Measurements from ENCODE around the gene EFR3B. TPM values are rescaled to one million over a fixed set of nuclear protein-coding genes. Genes with fewer than 3 reads are reported as not detected.
"Not testable (repeated sequence)": the region's sequence is repeated elsewhere in the genome, so short reads cannot be mapped to it uniquely, and the experiment has no call there.

The EFR3B gene
- total RNA-seq, 2 experiments from 2014 or later, result not detected

DNA sequence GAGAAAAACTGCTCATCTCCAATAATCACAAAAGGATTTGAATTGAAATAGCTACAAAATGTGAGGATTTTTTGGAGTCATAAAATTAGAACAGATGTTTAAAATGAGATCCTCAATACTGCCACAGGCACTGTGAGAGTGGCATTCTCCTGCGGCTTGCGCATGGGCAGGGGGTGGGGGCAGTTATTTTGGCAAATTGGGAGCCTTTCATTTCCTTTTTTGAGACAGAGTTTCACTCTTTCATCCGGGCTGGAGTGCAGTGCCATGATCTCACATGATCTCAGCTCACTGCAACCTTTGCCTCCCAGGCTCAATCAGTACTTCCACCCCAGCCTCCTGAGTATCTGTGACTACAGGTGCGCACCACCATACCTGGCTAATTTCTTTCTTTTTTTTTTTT lies 84.1 kb downstream of the EFR3B start:
- ChIA-PET POLR2A (no interaction called here), CTCF (ENCODE audit: unreplicated experiment) (interaction anchor here (0.6 kb wide), 1 partner anchor 831 kb away, joined by 3 read pairs; no protein-coding TSS in a partner anchor)
- no peaks in the 10 kb centered on the region for H3K36me3 ChIP-seq (ENCODE audit: insufficient read depth, low read length)
- H4K20me1 ChIP-seq (ENCODE audit: insufficient read depth, low read length), result no peaks in the 10 kb centered on the region
- H3K79me2 ChIP-seq (ENCODE audit: insufficient read depth, low read depth, low read length), result no peaks in the 10 kb centered on the region
- H3K4me3 ChIP-seq (ENCODE audit: low read depth, low read length, poor library complexity, severe bottlenecking), result no peak overlapping the region
- H3K4me1 ChIP-seq (ENCODE audit: insufficient read depth, low read length, poor library complexity, severe bottlenecking), result peaks cover 3% of the 10 kb centered on the region
- H3K9me3 ChIP-seq (ENCODE audit: low read length), result no peaks in the 10 kb centered on the region
- no TSS peak for BruUV-seq (replicated peaks)
- no peak for DNase-seq (ENCODE audit: low spot score)
- intact Hi-C loops (cut with micrococcal nuclease; ENCODE audit: unreplicated experiment), result loop anchor here (5.0 kb wide), 1 partner anchor 299 kb away; no protein-coding TSS in a partner anchor
- H2AFZ ChIP-seq (ENCODE audit: low read length), result no peak overlapping the region
- H3K27ac ChIP-seq (ENCODE audit: low read depth, low read length, poor library complexity, severe bottlenecking), result no peak overlapping the region
- H3K4me2 ChIP-seq (ENCODE audit: low read length), result no peak overlapping the region
- no peaks in the 10 kb centered on the region for H3K9me2 ChIP-seq (ENCODE audit: insufficient read depth, low read length)
- no peak for TF ChIP-seq EZH2phosphoT487 (IDR thresholded peaks at IDR 0.05; ENCODE audit: borderline replicate concordance, low read depth, low read length)
- TF ChIP-seq, protein P1, sequence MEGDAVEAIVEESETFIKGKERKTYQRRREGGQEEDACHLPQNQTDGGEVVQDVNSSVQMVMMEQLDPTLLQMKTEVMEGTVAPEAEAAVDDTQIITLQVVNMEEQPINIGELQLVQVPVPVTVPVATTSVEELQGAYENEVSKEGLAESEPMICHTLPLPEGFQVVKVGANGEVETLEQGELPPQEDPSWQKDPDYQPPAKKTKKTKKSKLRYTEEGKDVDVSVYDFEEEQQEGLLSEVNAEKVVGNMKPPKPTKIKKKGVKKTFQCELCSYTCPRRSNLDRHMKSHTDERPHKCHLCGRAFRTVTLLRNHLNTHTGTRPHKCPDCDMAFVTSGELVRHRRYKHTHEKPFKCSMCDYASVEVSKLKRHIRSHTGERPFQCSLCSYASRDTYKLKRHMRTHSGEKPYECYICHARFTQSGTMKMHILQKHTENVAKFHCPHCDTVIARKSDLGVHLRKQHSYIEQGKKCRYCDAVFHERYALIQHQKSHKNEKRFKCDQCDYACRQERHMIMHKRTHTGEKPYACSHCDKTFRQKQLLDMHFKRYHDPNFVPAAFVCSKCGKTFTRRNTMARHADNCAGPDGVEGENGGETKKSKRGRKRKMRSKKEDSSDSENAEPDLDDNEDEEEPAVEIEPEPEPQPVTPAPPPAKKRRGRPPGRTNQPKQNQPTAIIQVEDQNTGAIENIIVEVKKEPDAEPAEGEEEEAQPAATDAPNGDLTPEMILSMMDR (conservative IDR thresholded peaks at IDR 0.05; ENCODE audit: low read length), result no peak

DNA sequence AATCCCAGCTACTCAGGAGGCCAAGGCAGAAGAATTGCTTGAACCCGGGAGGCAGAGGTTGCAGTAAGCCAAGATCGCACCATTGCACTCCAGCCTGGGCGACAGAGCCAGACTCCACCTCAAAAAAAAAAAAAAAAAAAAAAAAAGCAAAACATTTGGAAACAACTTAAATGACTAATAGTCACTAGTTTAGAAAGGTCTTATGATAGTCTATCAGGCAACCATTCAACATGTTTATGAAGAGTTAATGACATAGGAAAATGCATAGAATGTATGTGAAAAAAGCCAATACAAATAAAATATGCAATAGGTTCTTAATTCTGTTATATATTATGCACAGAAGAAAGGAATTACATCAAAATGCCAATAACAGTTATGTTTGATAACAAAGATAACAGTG lies 85.2 kb downstream of the EFR3B start:
- intact Hi-C loops (cut with micrococcal nuclease; ENCODE audit: unreplicated experiment), result loop anchor here (5.0 kb wide), 1 partner anchor 300 kb away; no protein-coding TSS in a partner anchor
- BruUV-seq (replicated peaks); H2AFZ ChIP-seq (ENCODE audit: low read length); CTCF ChIA-PET (ENCODE audit: unreplicated experiment); H4K20me1 ChIP-seq (ENCODE audit: insufficient read depth, low read length); H3K9me2 ChIP-seq (ENCODE audit: insufficient read depth, low read length); H3K27ac ChIP-seq (ENCODE audit: low read depth, low read length, poor library complexity, severe bottlenecking); H3K4me2 ChIP-seq (ENCODE audit: low read length); H3K79me2 ChIP-seq (ENCODE audit: insufficient read depth, low read depth, low read length); H3K9me3 ChIP-seq (ENCODE audit: low read length); DNase-seq (ENCODE audit: low spot score); H3K4me3 ChIP-seq (ENCODE audit: low read depth, low read length, poor library complexity, severe bottlenecking); H3K4me1 ChIP-seq (ENCODE audit: insufficient read depth, low read length, poor library complexity, severe bottlenecking); H3K36me3 ChIP-seq (ENCODE audit: insufficient read depth, low read length): not testable (repeated sequence)
- POLR2A ChIA-PET, result interaction anchor here (0.6 to 0.8 kb wide), 2 partner anchors 33 to 498 kb away, joined by 3 to 4 read pairs; no protein-coding TSS in a partner anchor

DNA sequence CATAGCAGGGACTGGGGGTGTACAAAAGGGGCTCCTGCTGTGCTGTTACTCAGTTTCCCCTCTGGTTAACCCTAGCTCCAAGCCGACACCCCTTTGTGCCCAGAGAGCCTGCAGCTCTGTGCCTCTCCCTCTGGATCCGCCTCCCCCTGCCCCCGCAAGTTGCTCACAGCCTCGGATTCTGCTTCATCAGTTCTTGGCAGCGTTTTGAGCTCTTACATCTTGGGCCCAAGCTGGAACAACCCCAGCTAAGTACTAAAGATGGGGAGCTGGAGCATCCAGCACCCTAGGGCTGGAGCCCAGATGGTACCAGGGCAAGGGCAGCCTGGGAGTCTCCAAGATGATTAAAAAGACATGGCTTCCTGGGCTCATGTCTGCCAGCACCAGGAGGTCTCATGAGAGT lies 85.8 kb downstream of the EFR3B start:
- H2AFZ ChIP-seq (ENCODE audit: low read length), result no peak overlapping the region
- H3K4me3 ChIP-seq (ENCODE audit: low read depth, low read length, poor library complexity, severe bottlenecking), result no peak overlapping the region
- H3K36me3 ChIP-seq (ENCODE audit: insufficient read depth, low read length), result no peaks in the 10 kb centered on the region
- no peaks in the 10 kb centered on the region for H3K9me2 ChIP-seq (ENCODE audit: insufficient read depth, low read length)
- no peaks in the 10 kb centered on the region for H4K20me1 ChIP-seq (ENCODE audit: insufficient read depth, low read length)
- H3K4me1 ChIP-seq (ENCODE audit: insufficient read depth, low read length, poor library complexity, severe bottlenecking), result peaks cover 3% of the 10 kb centered on the region
- no peak for TF ChIP-seq EZH2phosphoT487 (IDR thresholded peaks at IDR 0.05; ENCODE audit: borderline replicate concordance, low read depth, low read length)
- no peak overlapping the region for H3K27ac ChIP-seq (ENCODE audit: low read depth, low read length, poor library complexity, severe bottlenecking)
- no peak overlapping the region for H3K4me2 ChIP-seq (ENCODE audit: low read length)
- no peak for DNase-seq (ENCODE audit: low spot score)
- H3K79me2 ChIP-seq (ENCODE audit: insufficient read depth, low read depth, low read length), result no peaks in the 10 kb centered on the region
- CTCF ChIA-PET (ENCODE audit: unreplicated experiment), result no interaction called here
- BruUV-seq (replicated peaks), result no TSS peak
- POLR2A ChIA-PET, result interaction anchor here (0.8 kb wide), 1 partner anchor 33 kb away, joined by 3 read pairs; no protein-coding TSS in a partner anchor
- no peaks in the 10 kb centered on the region for H3K9me3 ChIP-seq (ENCODE audit: low read length)
- intact Hi-C loops (cut with micrococcal nuclease; ENCODE audit: unreplicated experiment), result loop anchor here (5.0 kb wide), 1 partner anchor 300 kb away; no protein-coding TSS in a partner anchor

Data from OCI-LY7 (cell line).